Suprapubic skin (tissue), 4 donors: ENCODE results near the gene EDAR. TPM values are rescaled to one million over a fixed set of nuclear protein-coding genes. Genes with fewer than 3 reads are reported as not detected.

ENCODE experiments used
- DNase-seq, 2 donors: peaks; one replicate each; pipeline ENCODE4 v3.0.0-alpha.2; 2019; ENCODE audit warnings: low spot score in 2 of 2
- H3K27ac ChIP-seq: fragments of 200-600 bp; sonication (generic); one replicate; pipeline ENCODE4 v1.5.1; 2019
- H3K27me3 ChIP-seq: fragments of 200-600 bp; sonication (generic); one replicate; pipeline ENCODE4 v1.5.1; 2019
- H3K36me3 ChIP-seq: fragments of 200-600 bp; sonication (generic); one replicate; pipeline ENCODE4 v1.5.1; 2019
- H3K4me1 ChIP-seq: fragments of 200-600 bp; sonication (generic); one replicate; pipeline ENCODE4 v1.5.1; 2019
- H3K4me3 ChIP-seq: fragments of 200-600 bp; sonication (generic); one replicate; pipeline ENCODE4 v1.5.1; 2019; ENCODE audit warnings: mild to moderate bottlenecking
- H3K9me3 ChIP-seq: fragments of 200-600 bp; sonication (generic); one replicate; pipeline ENCODE4 v1.5.1; 2019
- EP300 ChIP-seq: sonication (generic); formaldehyde crosslinking; IDR thresholded peaks from one replicate; pipeline ENCODE4 v1.6.1; 2017; ENCODE audit warnings: antibody characterized with exemption
- POLR2A ChIP-seq, 2 donors: fragments of 450-650 bp; IDR thresholded peaks; one replicate each; pipeline ENCODE4 v1.6.1; 2017; ENCODE audit warnings: antibody characterized with exemption in 2 of 2, mild to moderate bottlenecking in 2 of 2, moderate library complexity in 2 of 2
- POLR2AphosphoS5 ChIP-seq, 3 donors: sonication (generic); formaldehyde crosslinking; IDR thresholded peaks; one replicate each; pipeline ENCODE4 v1.6.1; 2017; ENCODE audit warnings: antibody characterized with exemption in 3 of 3
- WGBS: methylation state at CpG from one replicate; pipeline ENCODE4 v1.1.5; 2018; 5-methylcytosine and 5-hydroxymethylcytosine counted together
- total RNA-seq, 4 donors: library from RNA; depleted of rRNA; stranded (reverse); fragments of >200 nt; gene quantifications; one replicate each; pipeline ENCODE4 v1.1.0, GENCODE V29; 2016
- TF ChIP-seq, protein P1 (sequence below), 2 donors: fragments of 200-600 bp in 1 of 2; fragments of 450-650 bp in 1 of 2; sonication (generic) in 1 of 2; IDR thresholded peaks; one replicate each; pipeline ENCODE4 v1.5.1; 2016 to 2019; ENCODE audit warnings: antibody characterized with exemption in 2 of 2, mild to moderate bottlenecking in 1 of 2, moderate library complexity in 1 of 2

The EDAR gene
- total RNA-seq, 4 donors from 2014 or later, result 1.5 to 4.3 (median 2.2) TPM

GRCh38 chr2:108936076-108936864 lies 52.8 kb downstream of the EDAR start:
- H3K27ac ChIP-seq, result peak overlapping the region; percentile 44
- peaks cover 10% of the 10 kb centered on the region for H3K27me3 ChIP-seq
- no peaks in the 10 kb centered on the region for H3K9me3 ChIP-seq
- no peak overlapping the region for H3K4me3 ChIP-seq
- no peak for TF ChIP-seq POLR2A (IDR thresholded peaks at IDR 0.05)
- no peak for TF ChIP-seq EP300
- no peak for TF ChIP-seq POLR2AphosphoS5 (IDR thresholded peaks at IDR 0.05)
- TF ChIP-seq, protein P1, sequence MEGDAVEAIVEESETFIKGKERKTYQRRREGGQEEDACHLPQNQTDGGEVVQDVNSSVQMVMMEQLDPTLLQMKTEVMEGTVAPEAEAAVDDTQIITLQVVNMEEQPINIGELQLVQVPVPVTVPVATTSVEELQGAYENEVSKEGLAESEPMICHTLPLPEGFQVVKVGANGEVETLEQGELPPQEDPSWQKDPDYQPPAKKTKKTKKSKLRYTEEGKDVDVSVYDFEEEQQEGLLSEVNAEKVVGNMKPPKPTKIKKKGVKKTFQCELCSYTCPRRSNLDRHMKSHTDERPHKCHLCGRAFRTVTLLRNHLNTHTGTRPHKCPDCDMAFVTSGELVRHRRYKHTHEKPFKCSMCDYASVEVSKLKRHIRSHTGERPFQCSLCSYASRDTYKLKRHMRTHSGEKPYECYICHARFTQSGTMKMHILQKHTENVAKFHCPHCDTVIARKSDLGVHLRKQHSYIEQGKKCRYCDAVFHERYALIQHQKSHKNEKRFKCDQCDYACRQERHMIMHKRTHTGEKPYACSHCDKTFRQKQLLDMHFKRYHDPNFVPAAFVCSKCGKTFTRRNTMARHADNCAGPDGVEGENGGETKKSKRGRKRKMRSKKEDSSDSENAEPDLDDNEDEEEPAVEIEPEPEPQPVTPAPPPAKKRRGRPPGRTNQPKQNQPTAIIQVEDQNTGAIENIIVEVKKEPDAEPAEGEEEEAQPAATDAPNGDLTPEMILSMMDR (IDR thresholded peaks at IDR 0.05), result no peak
- no peak for DNase-seq
- H3K36me3 ChIP-seq, result no peaks in the 10 kb centered on the region
- peaks cover 19% of the 10 kb centered on the region for H3K4me1 ChIP-seq
- WGBS, result 87% methylated on average over 12 of the region's 17 CpGs

DNA sequence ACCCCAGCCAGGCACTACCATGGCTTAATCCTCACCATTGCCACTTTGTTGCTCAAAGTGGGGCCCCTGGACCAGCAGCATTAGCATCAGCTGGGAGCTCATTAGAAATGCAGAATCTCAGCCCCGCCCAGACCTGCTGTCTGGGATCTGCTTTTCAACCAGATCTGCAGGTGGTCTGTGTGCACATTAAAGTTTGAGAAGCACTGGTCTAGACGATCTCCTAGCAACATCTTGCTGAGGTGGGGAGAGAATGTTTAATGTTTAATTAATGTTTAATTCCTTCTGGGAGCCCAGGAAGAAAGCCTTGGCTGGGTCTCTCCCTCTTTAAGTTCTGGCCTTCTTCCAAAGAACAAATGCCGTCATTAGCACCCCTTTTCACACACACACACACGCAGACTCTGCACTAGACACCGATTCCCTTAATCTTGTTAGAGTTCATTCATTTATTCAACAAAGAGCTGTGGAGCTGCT lies 53.7 kb downstream of the EDAR start:
- Histone ChIP-seq H3K27ac (peak overlapping the region; percentile 44), H3K4me1 (peaks cover 19% of the 10 kb centered on the region), H3K9me3 (no peaks in the 10 kb centered on the region), H3K4me3 (no peak overlapping the region), H3K27me3 (peaks cover 7% of the 10 kb centered on the region), H3K36me3 (no peaks in the 10 kb centered on the region)
- 69% methylated on average over 5 of the region's 5 CpGs for WGBS
- TF ChIP-seq POLR2AphosphoS5 (IDR thresholded peaks at IDR 0.05) (no peak), EP300 (no peak), POLR2A (IDR thresholded peaks at IDR 0.05) (no peak)
- TF ChIP-seq, protein P1 (IDR thresholded peaks at IDR 0.05), result no peak
- DNase-seq, result no peak

GRCh38 chr2:108934583-108935245 lies 54.3 kb downstream of the EDAR start:
- H3K9me3 ChIP-seq, result no peaks in the 10 kb centered on the region
- peaks cover 3% of the 10 kb centered on the region for H3K27me3 ChIP-seq
- WGBS, result 74% methylated on average over 14 of the region's 14 CpGs
- H3K27ac ChIP-seq, result peak overlapping the region; percentile 56
- H3K36me3 ChIP-seq, result no peaks in the 10 kb centered on the region
- H3K4me1 ChIP-seq, result peaks cover 19% of the 10 kb centered on the region
- no peak for TF ChIP-seq POLR2A (IDR thresholded peaks at IDR 0.05)
- no peak for TF ChIP-seq POLR2AphosphoS5 (IDR thresholded peaks at IDR 0.05)
- TF ChIP-seq EP300, result no peak
- TF ChIP-seq, protein P1 (IDR thresholded peaks at IDR 0.05), result no peak
- no peak overlapping the region for H3K4me3 ChIP-seq
- DNase-seq, result no peak

DNA sequence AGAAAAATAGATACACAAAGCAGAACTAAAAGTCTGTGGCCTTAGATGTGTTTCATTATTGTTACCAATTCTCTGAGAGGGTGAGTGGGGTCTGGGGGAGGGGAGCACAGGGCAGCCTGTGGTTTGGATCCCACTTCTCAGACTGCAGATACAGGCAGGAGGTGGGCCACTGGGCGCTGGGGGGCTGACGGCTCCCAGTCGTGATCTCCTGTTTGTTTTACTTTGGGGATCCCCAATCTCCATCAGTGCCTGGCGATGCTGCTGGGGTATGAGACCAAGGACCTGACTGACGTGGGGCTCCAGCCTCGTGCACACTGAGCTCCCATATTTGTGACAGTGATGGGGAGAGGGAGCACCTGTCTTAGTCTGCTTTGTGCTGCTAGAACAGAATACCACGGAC lies 54.9 kb downstream of the EDAR start:
- Histone ChIP-seq H3K36me3 (no peaks in the 10 kb centered on the region), H3K27me3 (no peaks in the 10 kb centered on the region), H3K4me1 (peaks cover 19% of the 10 kb centered on the region), H3K27ac (peak overlapping the region; percentile 56), H3K9me3 (no peaks in the 10 kb centered on the region), H3K4me3 (no peak overlapping the region)
- no peak for DNase-seq
- TF ChIP-seq EP300, result no peak
- no peak for TF ChIP-seq POLR2A (IDR thresholded peaks at IDR 0.05)
- TF ChIP-seq, protein P1 (IDR thresholded peaks at IDR 0.05), result no peak
- TF ChIP-seq POLR2AphosphoS5 (IDR thresholded peaks at IDR 0.05), result no peak
- 80% methylated on average over 5 of the region's 7 CpGs for WGBS

DNA sequence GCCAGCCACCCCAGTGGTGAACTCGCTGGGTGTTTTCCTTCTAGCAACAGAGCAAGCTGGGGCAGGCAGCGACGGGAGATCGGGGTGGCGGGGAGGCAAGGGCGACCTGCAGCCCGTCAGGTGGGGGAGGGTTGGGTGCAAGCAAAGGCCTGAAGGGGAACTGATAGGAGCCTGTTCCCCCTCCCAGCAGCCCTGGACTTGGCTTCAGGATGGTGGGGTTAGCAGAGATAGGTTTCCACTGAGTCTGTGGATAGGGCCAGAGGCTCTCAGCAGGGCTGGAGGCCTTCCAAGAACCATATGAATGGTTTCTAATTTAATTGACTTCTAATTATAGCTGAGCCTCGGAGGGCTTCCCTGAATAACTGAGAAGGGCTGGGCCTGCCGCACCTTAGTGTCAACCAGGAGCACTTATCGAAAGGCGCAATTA lies 55.3 kb downstream of the EDAR start:
- Histone ChIP-seq H3K9me3 (no peaks in the 10 kb centered on the region), H3K27me3 (no peaks in the 10 kb centered on the region), H3K36me3 (no peaks in the 10 kb centered on the region), H3K4me1 (peaks cover 19% of the 10 kb centered on the region), H3K4me3 (no peak overlapping the region), H3K27ac (no peak overlapping the region)
- 46% methylated on average over 8 of the region's 11 CpGs for WGBS
- TF ChIP-seq, protein P1 (IDR thresholded peaks at IDR 0.05), result no peak
- TF ChIP-seq EP300 (no peak), POLR2AphosphoS5 (IDR thresholded peaks at IDR 0.05) (no peak), POLR2A (IDR thresholded peaks at IDR 0.05) (no peak)
- no peak for DNase-seq
